ENCODE measurements around the gene RNF207. TPM values are rescaled to one million over a fixed set of nuclear protein-coding genes. Genes with fewer than 3 reads are reported as not detected.

The RNF207 gene
- total RNA-seq, 1 donor from 2014 or later: 54.4 TPM

DNA sequence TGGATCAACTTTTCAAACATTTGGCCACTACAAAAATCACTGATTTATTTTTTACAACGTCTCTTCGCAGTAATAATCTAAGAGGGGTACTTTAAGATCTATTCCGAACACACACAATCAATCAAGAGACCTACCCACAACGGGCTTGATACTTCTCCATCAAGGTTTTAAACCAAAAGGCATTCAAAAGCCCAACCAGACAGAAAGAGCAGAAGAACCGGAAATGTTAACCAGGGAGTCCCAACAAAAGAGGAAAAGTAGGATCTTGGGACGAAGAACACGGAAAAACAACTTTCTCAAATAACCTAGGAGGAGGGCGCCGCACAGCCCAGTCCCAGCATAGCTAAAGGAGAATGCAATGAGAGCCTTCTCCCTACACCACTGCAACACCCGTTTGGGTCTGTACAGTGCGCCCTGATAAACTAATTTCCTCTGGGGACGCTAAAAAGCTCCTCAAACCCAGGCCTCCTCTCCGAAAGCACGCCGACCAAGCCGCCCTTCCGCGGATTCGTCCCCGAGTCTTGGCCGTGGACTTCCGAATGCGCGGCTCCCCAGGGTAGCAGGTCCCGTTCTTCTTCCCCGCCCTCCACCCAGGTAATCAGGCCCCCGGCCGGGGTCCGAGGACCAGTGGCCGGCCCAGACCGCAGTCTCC, 7.1 kb upstream of the RNF207 start:
- intact Hi-C loops (cut with micrococcal nuclease): loop anchor here (1.0 to 5.0 kb wide), 5 partner anchors 8 to 206 kb away; partner anchors contain the start of genes ACOT7, ICMT, NPHP4 and RNF207
- Mint-ChIP-seq H3K27ac (peak overlapping the region; percentile 89), H3K36me3 (ENCODE audit: low read depth) (peaks cover 38% of the 10 kb centered on the region)

DNA sequence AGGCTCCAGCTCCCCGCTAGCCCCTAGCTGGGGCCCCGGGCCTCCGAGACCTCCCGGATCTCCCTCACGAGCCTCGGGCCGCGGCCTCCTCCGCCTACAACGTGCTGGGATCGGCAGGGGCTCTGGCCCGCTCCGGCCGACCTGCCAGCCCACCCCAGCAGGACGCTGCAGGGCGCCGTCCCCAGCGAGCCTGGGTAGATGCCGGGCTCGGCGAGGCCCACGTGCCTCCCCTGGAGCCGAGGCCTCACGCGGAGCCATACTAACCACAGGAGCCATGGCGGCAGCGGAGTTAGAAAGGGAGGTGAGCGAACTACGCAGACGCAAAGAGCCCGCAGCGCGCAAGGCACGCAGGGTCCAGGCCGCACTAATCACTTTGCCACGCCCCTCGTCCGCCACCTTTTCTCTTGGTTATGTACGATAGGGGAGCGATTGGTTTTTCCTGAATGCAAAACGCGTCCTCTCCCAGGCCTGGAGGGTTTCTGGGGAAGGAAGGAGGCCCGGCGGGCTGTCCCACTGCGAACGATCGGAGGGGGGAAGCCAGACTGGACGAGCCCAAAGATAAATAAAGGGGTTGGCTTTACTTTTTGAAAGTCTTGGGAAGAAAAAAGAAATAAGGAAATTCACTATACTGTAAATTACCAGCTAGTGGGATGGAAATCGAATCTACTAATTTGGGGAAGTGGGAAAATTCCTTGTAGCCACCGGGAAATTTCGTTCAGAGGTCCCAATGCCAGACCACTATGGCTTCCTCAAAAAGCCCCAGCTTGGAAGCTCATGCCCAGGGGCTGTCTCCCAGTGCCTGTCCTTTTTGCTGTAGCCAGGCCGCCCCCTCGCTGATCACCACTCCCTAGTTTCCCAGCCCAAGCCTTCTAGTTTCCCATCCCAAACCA, 6.4 kb upstream of the RNF207 start, which contains the start of gene RPL22:
Gene RPL22, minus strand, starts transcription at position 298 of the 890 bp plus-strand sequence. Its CDS starts 22 bp downstream, at position 276.
- peak; percentile 97 for DNase-seq (ENCODE audit: low spot score)
- no peaks in the 10 kb centered on the region for H3K27me3 Mint-ChIP-seq (ENCODE audit: low read depth)
- H3K36me3 Mint-ChIP-seq (ENCODE audit: low read depth): peaks cover 33% of the 10 kb centered on the region
- peaks cover 29% of the 10 kb centered on the region for H3K4me1 Mint-ChIP-seq (ENCODE audit: low read depth)
- peak within 1 kb of the TSS; percentile 98 for H3K4me3 Mint-ChIP-seq (ENCODE audit: low read depth)
- H3K9me3 Mint-ChIP-seq: no peaks in the 10 kb centered on the region
- intact Hi-C loops (cut with micrococcal nuclease): loop anchor here (2.0 to 5.0 kb wide), 4 partner anchors 38 to 207 kb away; partner anchors contain the start of genes ACOT7, ICMT and NPHP4
- peak within 1 kb of the TSS; percentile 94 for H3K27ac Mint-ChIP-seq

More for the DNA sequence above, 7.1 kb upstream of the RNF207 start:
- Mint-ChIP-seq H3K4me3 (ENCODE audit: low read depth) (peak overlapping the region; percentile 98), H3K27me3 (ENCODE audit: low read depth) (no peaks in the 10 kb centered on the region), H3K9me3 (no peaks in the 10 kb centered on the region), H3K4me1 (ENCODE audit: low read depth) (peaks cover 29% of the 10 kb centered on the region)
- DNase-seq (ENCODE audit: low spot score): peak; percentile 26

DNA sequence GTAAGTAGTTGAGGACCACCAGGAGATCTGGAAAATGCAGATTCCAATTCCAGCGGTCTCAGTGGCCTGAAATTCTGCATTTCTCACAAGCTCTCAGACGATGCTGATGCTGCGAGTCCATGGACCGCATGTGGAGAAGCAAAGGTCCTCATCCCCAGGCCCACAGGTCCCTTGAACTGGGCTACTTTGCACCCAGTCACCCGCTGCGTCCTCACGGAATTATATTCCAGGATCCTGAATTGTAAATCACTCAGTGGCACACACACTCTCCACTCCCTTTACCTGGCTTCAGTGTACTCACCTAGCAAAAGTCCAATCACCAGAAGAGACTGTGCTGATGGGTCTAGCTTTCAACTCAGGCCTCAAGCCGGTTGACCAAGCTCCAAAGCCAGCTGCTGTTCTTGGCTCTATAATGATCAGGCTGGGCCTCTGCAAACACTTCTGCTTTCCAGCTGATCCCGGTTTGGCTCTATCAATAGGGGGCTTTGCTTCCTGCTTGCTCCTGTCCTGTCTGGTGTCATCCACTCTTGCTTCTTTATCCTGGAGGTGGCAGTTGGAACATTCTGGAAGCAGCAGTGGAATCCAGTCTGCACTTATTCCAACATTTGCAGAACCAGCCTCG, 5.6 kb upstream of the RNF207 start:
- peak overlapping the region; percentile 98 for H3K4me3 Mint-ChIP-seq (ENCODE audit: low read depth)
- peaks cover 30% of the 10 kb centered on the region for H3K36me3 Mint-ChIP-seq (ENCODE audit: low read depth)
- no peak for DNase-seq (ENCODE audit: low spot score)
- H3K9me3 Mint-ChIP-seq: no peaks in the 10 kb centered on the region
- H3K27me3 Mint-ChIP-seq (ENCODE audit: low read depth): no peaks in the 10 kb centered on the region
- peaks cover 33% of the 10 kb centered on the region for H3K4me1 Mint-ChIP-seq (ENCODE audit: low read depth)
- H3K27ac Mint-ChIP-seq: peak overlapping the region; percentile 94
- intact Hi-C loops (cut with micrococcal nuclease): no loop called here

DNA sequence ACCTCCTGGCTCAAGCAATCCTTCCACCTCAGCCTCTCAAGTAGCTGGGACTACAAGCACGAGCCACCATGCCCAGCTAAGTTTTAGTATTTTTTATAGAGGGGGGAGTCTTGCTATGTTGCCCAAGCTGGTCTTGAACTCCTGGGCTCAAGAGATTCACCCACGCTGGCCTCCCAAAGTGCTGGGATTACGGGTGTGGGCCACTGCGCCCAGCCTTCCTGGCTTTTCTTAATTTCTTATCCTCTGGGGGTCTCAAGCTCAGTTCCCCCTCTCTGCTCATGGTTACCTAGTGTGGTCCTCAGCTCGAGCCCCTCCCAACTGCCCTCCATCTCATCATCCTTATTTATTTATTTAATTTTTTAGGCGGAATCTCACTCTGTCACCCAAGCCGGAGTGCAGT, 3.7 kb upstream of the RNF207 start:
- Mint-ChIP-seq H3K27ac (no peak overlapping the region), H3K4me1 (ENCODE audit: low read depth) (peaks cover 30% of the 10 kb centered on the region), H3K9me3 (no peaks in the 10 kb centered on the region), H3K36me3 (ENCODE audit: low read depth) (peaks cover 18% of the 10 kb centered on the region), H3K4me3 (ENCODE audit: low read depth) (no peak overlapping the region), H3K27me3 (ENCODE audit: low read depth) (no peaks in the 10 kb centered on the region)
- DNase-seq (ENCODE audit: low spot score): no peak
- intact Hi-C loops (cut with micrococcal nuclease): no loop called here

DNA sequence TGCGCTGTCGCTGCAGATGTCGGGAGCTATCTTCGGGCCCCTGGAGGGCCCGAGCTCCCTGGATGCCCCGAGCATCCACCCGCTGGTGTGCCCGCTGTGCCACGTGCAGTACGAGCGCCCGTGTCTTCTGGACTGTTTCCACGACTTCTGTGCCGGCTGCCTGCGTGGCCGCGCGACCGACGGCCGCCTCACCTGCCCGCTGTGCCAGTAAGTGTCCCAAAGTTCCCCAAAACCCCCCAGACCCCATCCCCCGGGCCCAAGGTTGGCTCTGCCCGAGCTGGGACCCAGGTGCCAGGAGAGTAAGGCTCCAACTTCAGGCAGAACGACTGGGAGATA, 569 bp downstream of the RNF207 start:
- intact Hi-C loops (cut with micrococcal nuclease): loop anchor here (1.0 to 5.0 kb wide), 3 partner anchors 8 to 179 kb away; partner anchors contain the start of gene ICMT
- Mint-ChIP-seq H3K4me1 (ENCODE audit: low read depth) (peaks cover 11% of the 10 kb centered on the region), H3K27me3 (ENCODE audit: low read depth) (no peaks in the 10 kb centered on the region), H3K36me3 (ENCODE audit: low read depth) (peaks cover 18% of the 10 kb centered on the region), H3K4me3 (ENCODE audit: low read depth) (peak overlapping the region; percentile 79), H3K9me3 (no peaks in the 10 kb centered on the region), H3K27ac (no peak overlapping the region)
- no peak for DNase-seq (ENCODE audit: low spot score)

DNA sequence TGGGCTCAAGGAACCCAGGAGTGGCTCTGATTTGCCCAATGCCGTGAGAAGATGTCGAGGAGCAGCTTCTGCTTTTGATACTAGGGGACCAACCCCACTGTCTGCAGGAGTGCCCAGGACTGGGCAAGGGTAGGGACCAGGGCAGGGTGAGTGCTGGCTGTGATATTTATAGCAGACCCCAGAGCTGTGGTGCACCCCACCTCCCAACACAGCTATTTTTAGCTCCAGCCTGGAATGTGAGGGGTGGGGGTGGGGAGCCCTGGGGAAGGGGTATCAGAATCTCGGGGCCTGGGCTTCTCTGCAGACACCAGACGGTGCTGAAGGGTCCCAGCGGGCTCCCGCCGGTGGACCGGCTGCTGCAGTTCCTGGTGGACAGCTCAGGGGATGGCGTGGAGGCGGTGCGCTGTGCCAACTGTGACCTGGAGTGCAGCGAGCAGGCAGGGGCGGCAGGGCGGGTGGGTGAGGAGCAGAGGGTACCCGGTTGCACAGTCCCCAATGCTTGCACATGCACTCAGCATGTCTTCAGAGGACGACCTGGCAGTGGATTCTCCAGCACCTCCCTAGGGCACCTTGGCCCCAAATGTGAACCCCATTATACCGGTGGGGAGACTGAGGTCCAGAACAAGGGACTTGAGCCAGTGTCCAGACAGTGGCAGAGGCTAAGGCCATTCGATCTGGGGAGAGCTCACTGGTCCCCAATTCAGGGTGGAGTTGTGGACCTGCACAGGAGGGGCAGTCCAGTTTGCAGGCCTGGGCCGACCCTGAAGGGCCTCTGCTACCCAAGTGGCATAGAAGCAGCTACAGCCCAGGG, 1.4 kb downstream of the RNF207 start:
- Mint-ChIP-seq H3K36me3 (ENCODE audit: low read depth) (peaks cover 23% of the 10 kb centered on the region), H3K4me3 (ENCODE audit: low read depth) (peak overlapping the region; percentile 79), H3K4me1 (ENCODE audit: low read depth) (peaks cover 11% of the 10 kb centered on the region), H3K9me3 (no peaks in the 10 kb centered on the region), H3K27ac (no peak overlapping the region), H3K27me3 (ENCODE audit: low read depth) (no peaks in the 10 kb centered on the region)
- intact Hi-C loops (cut with micrococcal nuclease): loop anchor here (2.0 to 5.0 kb wide), 2 partner anchors 28 to 180 kb away; partner anchors contain the start of gene ICMT
- DNase-seq (ENCODE audit: low spot score): no peak

DNA sequence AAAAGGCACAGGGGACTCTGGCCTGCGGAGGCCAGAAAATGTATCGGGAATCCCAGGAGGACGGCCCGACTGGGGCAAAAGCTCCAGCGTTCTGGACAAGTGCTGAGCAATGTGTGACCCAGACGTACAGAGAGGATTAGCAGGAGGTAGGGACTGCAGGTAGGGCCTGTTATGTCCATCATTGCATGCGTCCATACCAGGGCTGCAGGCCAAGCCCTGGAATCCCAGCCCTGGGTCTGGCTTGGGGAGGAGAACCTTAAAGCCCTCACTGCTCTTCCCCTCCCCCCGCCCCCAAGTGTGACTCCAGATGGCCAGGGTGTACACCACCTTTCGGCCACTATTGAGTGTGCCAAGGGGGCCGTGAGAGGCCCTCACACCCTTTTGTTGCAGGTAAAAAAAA, 2.0 kb downstream of the RNF207 start:
- intact Hi-C loops (cut with micrococcal nuclease): loop anchor here (2.0 to 5.0 kb wide), 2 partner anchors 27 to 181 kb away; partner anchors contain the start of gene ICMT
- Mint-ChIP-seq H3K27me3 (ENCODE audit: low read depth) (no peaks in the 10 kb centered on the region), H3K36me3 (ENCODE audit: low read depth) (peaks cover 23% of the 10 kb centered on the region), H3K4me3 (ENCODE audit: low read depth) (peak overlapping the region; percentile 2), H3K27ac (no peak overlapping the region), H3K9me3 (no peaks in the 10 kb centered on the region), H3K4me1 (ENCODE audit: low read depth) (peaks cover 11% of the 10 kb centered on the region)
- no peak for DNase-seq (ENCODE audit: low spot score)

DNA sequence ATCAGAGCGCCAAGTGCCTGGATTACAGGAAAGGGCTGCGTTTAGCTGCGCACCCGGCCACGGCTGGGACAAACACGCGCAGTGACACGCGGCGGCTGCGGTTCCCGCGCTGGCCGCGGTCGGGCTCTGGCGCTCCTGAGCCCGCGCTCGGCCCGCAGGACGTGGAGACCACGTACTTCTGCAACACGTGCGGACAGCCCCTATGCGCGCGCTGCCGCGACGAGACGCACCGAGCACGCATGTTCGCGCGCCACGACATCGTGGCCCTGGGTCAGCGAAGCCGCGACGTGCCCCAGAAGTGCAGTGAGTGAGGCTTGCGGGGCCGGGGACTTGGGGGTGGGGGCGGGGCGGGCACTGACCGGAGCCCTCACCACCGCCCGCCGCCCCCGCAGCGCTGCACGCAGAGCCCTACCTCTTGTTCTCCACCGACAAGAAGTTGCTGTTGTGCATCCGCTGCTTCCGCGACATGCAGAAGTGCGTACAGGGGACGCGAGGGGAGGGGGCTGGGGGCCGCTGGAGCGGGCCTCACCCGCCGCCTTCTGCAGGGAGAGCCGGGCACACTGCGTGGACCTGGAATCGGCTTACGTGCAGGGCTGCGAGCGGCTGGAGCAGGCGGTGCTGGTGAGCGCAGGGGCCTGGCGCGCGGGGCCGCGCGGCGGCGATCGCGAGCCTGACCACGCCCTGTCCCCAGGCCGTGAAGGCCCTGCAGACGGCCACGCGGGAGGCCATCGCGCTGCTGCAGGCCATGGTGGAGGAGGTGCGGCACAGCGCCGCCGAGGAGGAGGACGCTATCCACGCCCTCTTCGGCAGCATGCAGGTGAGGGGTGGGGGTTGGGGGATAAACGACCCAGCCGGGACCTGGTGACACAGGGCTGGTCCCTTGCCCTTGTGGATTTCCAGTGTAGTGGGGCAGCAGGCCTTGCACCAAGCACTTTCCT, 3.1 kb downstream of the RNF207 start:
- H3K36me3 Mint-ChIP-seq (ENCODE audit: low read depth): peaks cover 23% of the 10 kb centered on the region
- H3K9me3 Mint-ChIP-seq: no peaks in the 10 kb centered on the region
- no peaks in the 10 kb centered on the region for H3K27me3 Mint-ChIP-seq (ENCODE audit: low read depth)
- H3K4me3 Mint-ChIP-seq (ENCODE audit: low read depth): peak overlapping the region; percentile 26
- H3K4me1 Mint-ChIP-seq (ENCODE audit: low read depth): peaks cover 11% of the 10 kb centered on the region
- no peak for DNase-seq (ENCODE audit: low spot score)
- H3K27ac Mint-ChIP-seq: no peak overlapping the region
- intact Hi-C loops (cut with micrococcal nuclease): loop anchor here (5.0 kb wide), 1 partner anchor 182 kb away; no protein-coding TSS in a partner anchor

DNA sequence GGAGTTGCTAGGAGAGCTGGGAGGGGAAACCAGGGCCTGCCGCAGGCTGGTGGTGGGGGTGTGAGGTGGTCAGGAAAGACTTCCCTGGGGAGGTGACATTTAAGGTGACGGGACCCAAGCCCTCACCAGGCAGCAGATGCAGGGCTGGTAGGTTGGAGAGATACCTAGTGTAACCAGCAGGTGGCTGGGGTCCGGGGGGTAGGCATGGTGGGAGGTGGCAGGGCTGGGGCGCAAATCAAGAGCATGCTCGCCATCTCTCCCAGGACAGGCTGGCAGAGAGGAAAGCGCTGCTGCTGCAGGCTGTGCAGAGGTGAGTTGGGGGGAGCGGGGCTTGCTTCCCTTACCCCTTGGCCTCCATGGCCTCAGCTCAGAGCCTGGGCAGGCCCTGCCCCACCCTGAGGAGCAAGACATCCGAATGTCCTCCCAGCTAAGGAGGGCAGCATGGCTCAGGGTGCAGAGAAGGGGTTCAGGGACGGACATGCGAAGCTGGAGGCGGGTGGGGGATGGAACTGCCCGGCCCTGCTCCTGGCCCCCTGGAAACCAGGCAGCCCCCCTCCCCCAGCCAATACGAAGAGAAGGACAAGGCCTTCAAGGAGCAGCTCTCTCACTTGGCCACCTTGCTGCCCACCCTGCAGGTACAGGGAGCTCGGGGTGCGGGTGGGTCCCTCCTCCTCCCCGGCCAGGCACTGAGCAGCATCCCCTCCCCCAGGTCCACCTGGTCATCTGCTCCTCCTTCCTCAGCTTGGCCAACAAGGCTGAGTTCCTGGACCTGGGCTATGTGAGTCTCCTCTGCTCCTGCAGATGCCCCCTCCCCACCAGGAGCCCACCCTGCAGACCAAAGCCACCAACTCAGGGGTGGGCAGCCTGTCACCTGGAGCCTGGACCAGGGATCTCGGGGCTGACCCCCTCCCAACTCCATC, 4.0 kb downstream of the RNF207 start:
- no peak overlapping the region for H3K4me3 Mint-ChIP-seq (ENCODE audit: low read depth)
- no peak overlapping the region for H3K27ac Mint-ChIP-seq
- no peak for DNase-seq (ENCODE audit: low spot score)
- intact Hi-C loops (cut with micrococcal nuclease): loop anchor here (5.0 kb wide), 1 partner anchor 183 kb away; no protein-coding TSS in a partner anchor
- no peaks in the 10 kb centered on the region for H3K9me3 Mint-ChIP-seq
- H3K4me1 Mint-ChIP-seq (ENCODE audit: low read depth): peaks cover 9% of the 10 kb centered on the region
- peaks cover 23% of the 10 kb centered on the region for H3K36me3 Mint-ChIP-seq (ENCODE audit: low read depth)
- no peaks in the 10 kb centered on the region for H3K27me3 Mint-ChIP-seq (ENCODE audit: low read depth)

DNA sequence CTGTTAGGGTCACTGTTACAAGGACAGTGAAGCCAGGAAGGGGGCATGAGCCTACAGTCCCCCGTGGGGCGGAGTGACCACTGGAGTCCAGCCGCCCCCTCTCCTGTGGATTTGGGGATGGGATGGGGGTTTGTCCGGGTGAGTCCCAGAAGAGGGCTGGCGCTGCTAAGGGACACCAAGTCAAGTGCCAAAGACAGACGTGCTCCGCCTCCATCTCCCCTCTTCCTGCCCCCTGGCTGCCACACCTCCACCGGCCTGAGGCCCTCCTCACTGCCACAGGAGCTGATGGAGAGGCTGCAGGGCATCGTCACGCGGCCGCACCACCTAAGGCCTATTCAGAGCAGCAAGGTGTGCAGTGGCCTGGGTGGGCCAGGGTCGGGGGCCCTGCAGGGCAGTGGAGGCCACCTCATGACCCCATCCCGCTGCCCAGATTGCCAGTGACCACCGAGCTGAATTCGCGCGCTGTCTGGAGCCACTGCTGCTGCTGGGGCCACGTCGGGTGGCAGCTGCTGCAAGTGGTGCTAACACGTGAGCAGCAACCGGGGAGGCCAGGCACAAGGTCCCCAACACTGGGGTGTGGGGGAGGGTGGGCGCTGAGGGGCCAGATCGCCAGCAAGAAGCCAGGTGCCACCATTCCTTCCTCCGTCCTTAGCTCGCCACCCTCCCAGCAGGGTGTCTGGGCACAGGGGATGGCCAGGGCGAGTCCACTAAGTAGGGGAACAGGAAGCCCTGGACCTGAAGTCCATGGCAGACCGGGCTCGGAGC, 4.9 kb downstream of the RNF207 start:
- Mint-ChIP-seq H3K9me3 (no peaks in the 10 kb centered on the region), H3K4me1 (ENCODE audit: low read depth) (peaks cover 8% of the 10 kb centered on the region), H3K27ac (no peak overlapping the region), H3K27me3 (ENCODE audit: low read depth) (no peaks in the 10 kb centered on the region), H3K4me3 (ENCODE audit: low read depth) (no peak overlapping the region), H3K36me3 (ENCODE audit: low read depth) (peaks cover 28% of the 10 kb centered on the region)
- intact Hi-C loops (cut with micrococcal nuclease): no loop called here
- DNase-seq (ENCODE audit: low spot score): no peak

All from activated T-helper 2 cell treated with anti-CD3 and anti-CD28 coated beads, Interferon-gamma antibody, Interleukin-2, Interleukin-4, amounts not matched to agents 10 μg/mL and 5 μg/mL and 100 μg/mL, durations not matched to agents 14 hours and 24 hours and 36 hours (primary cell).